Measurements from ENCODE around the gene AHRR. TPM values are rescaled to one million over a fixed set of nuclear protein-coding genes. Genes with fewer than 3 reads are reported as not detected.
"Not testable (repeated sequence)": the region's sequence is repeated elsewhere in the genome, so short reads cannot be mapped to it uniquely, and the experiment has no call there.

Gene AHRR
- polyA plus RNA-seq, 4 donors: 2.5 to 3.5 (median 3.0) TPM

DNA sequence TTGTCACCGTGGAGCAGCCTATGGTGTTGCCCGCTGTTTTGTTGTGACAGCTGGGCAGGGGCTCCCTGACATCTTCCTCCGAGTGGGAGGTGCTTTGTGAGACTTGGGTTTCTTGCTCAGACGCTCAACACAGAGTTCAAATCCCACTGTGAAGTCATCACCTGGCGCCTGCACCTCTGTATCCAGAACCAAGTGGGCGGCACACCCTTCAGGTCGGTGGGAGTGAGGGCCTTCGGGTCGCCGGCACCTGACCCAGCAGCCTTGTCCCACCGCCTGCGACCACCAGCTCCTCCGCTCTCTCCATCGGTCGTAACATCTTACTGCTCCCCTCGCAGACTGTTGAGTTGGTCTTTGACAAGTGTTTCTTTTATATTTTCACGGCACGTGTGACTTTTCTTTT is 83.9 kb downstream of the AHRR start:
- no peak for DNase-seq (ENCODE audit: low read depth in 4 of 4, low spot score in 3 of 4)

DNA sequence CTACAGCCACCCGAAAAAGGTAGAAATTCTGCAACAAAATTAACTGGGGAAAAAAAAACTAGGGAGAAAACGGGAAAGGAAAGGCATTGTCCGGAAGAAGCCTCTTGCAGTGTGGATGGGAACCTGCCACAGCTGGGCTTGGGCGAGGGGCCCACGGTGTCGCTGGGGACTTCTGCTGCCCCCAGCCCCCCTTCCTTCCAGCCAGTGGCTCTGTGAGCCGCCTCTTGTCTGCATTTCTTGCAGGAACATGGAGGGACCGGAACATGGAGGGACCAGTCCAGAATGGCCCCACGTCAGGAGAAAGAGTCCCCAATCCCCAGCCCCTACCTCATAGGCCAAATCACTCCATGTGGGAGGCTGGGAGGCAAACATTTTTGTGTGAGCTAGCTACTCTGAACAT is 84.5 kb downstream of the AHRR start:
- no peak for DNase-seq (ENCODE audit: low read depth in 4 of 4, low spot score in 3 of 4)

GRCh38 chr5:407051-407450 is 85.5 kb downstream of the AHRR start:
- no peak for DNase-seq (ENCODE audit: low read depth in 4 of 4, low spot score in 3 of 4)

DNA sequence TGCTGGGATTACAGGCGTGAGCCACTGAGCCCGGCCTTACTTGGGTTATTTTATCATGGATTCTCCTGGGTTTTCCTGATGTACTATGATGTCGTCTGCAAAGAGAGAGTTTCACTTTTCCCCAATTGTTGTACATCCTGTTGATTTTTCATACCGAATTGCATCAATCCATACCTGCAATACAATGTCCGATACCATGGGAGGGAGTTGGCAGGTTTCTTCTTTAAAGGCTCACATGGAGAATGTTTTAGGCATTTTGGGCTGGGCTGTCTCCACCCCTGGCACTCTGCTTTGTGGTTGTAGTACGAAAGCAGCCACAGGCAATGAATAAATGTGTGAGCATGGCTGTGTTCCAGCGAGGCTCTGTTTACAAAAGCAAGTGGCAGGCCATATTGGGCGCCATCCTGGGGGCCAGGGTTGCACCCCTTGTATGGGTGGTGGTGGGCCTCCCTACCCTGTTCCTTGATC is 86.3 kb downstream of the AHRR start:
- no peak for DNase-seq (ENCODE audit: low read depth in 4 of 4, low spot score in 3 of 4)

GRCh38 chr5:410911-411517 is 89.5 kb downstream of the AHRR start:
- DNase-seq (ENCODE audit: low read depth in 4 of 4, low spot score in 3 of 4): no peak

DNA sequence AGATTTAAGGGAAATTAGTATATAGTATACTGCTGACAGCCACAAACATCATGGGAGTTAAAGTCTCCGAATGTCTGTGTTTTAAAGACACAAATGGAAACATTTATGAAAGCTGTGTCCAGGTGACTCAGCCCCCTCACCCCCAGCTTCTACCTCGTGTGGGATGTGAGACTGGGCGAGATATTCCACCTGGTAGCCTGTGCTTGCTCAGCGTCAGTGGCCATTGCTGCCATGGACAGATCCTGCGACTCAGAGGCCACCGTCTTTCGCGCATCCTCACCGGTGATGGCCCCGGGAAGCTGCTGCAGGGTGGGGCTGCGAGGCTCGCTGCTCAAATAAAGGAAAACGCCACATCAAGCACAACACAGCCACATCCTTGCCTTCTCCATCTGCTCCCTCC is 90.2 kb downstream of the AHRR start:
- no peak for DNase-seq (ENCODE audit: low read depth in 4 of 4, low spot score in 3 of 4)

- not testable (repeated sequence) for DNase-seq (ENCODE audit: low read depth in 4 of 4, low spot score in 3 of 4)
Measured at GRCh38 chr5:414991-415927, 93.7 kb downstream of the AHRR start.

GRCh38 chr5:415928-416635 is 94.6 kb downstream of the AHRR start:
- DNase-seq (ENCODE audit: low read depth in 4 of 4, low spot score in 3 of 4): no peak

DNA sequence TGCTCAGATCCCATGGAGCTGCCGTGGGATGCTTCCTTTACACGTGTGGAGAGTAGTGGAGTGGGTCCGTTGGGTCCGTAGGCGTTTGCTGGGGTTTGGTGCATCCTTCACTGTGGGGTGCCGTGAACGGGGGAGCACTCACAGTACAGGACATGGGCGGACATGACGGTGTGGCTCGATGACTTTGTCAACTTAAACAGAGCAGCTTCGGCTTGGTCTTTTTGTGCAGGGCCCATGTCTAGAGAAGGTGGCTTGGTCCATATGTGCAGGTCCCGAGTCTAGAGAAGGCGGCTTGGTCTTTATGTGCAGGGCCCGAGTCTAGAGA is 95.1 kb downstream of the AHRR start:
- no peak for DNase-seq (ENCODE audit: low read depth in 4 of 4, low spot score in 3 of 4)

- no peak for DNase-seq (ENCODE audit: low read depth in 4 of 4, low spot score in 3 of 4)
Measured at GRCh38 chr5:417301-418161, 96.0 kb downstream of the AHRR start.

DNA sequence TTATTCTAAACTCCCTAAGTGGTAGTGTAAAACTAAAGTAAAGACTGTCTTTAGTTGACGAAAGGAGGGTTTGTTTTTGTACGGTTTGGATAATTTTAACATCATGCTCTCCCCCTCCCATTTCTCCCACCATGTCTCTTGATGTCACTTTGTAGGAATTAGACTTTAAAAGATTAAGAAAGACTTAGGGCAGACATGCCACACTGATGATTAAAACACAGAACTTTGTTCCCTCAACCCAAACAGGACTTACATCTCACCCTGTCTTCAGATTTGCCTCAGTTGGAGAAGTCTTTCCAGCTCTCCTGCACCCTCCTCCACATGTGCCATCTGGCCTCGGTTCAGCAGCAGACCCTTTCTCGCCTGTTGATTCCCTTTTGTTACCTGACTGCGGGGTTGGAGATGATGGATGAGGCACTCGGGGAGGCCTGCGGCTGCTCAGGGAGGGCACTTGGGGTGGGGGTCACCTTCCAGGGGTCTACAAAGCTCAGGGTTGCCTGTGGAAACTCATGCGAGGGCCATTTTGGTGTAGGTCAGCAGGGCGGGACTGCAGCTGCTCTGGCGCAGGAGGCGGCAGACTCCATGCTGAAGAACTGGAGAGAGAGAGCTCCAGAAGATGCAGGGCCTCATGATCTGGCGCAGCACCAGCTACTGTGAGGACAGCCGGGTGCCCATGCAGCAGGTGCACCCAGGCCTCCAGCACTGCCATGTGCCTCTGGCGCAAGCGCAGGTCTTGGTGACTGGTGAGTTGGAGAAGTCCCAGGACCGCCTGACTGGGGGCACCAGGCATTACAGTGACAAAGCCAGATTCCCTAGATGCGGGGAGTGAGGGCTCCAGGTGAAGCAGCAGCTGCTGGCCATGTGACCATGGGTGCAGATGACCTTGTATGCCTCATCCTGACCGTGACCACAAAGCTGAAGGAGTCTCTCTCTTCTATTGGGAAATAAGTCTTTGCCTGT is 96.9 kb downstream of the AHRR start:
- no peak for DNase-seq (ENCODE audit: low read depth in 4 of 4, low spot score in 3 of 4)

- no peak for DNase-seq (ENCODE audit: low read depth in 4 of 4, low spot score in 3 of 4)
Measured at GRCh38 chr5:419970-420369, 98.5 kb downstream of the AHRR start.

GRCh38 chr5:420632-421286 is 99.2 kb downstream of the AHRR start:
- no peak for DNase-seq (ENCODE audit: low read depth in 4 of 4, low spot score in 3 of 4)

DNA sequence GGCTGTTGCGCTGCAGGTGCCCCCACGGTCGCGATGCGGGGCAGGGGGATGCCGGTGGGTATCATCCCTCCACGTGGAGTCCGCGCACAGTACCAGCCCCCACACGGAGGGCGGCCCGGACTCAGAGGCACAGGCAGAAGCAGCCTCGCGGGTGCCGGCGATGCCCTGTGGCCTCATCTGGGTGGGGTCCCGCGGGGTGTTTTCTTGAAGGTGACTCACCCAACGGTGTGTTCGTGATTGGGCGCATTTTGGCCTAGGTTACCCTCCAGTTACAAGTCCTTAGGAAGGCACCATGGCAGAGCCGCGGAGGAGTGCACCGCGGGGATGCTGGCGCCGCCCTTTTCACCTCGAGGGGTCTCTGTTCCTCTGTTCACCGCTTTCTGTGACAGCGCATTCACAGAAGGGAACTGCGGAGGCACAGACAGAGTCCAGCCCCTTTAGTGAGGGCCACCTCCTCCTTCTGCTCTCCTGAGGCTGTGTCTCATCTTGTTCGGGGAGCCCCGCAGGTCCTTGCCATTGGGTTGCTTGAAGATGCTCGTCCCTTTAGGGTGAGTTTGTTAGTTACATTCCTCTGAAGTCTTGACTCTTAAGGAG is 99.9 kb downstream of the AHRR start:
- DNase-seq (ENCODE audit: low read depth in 4 of 4, low spot score in 3 of 4): no peak

- DNase-seq (ENCODE audit: low read depth in 4 of 4, low spot score in 3 of 4): no peak
Measured at GRCh38 chr5:421901-422300, 100.4 kb downstream of the AHRR start.

- no peak for DNase-seq (ENCODE audit: low read depth in 4 of 4, low spot score in 3 of 4)
Measured at GRCh38 chr5:422323-423232, 101.1 kb downstream of the AHRR start.

DNA sequence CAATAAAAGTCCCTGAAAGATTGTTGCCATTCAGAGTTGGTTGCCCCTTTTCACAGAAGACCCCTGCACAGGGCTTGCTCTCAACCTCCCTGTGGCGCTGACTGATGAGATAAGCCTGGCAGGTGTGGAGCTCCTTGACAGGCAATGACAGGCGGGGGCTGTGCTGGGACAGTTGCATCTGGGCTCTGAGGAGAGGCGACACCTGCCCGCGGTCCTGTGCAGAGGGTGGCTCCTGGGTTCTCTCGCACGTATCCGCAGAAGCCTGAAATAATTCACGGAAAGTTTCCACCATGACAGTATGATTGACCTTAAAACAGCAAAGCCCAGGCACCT is 101.7 kb downstream of the AHRR start:
- DNase-seq (ENCODE audit: low read depth in 4 of 4, low spot score in 3 of 4): no peak

Data from left renal pelvis (tissue), 4 donors.